H1 (cell line): ENCODE data around the gene SIKE1. TPM values are rescaled to one million over a fixed set of nuclear protein-coding genes. Genes with fewer than 3 reads are reported as not detected.

Experiments
- ZNF274 ChIP-seq: IDR thresholded peaks from 2 replicates; pipeline ENCODE4 v1.7.0; 2012; ENCODE audit warnings: low read length, borderline replicate concordance; ENCODE audit errors: extremely low read depth
- polyA plus RNA-seq, 7 experiments: library from polyadenylated mRNA; depleted of rRNA in 3 of 7; stranded (reverse) in 5 of 7; unstranded in 2 of 7; fragments of >200 nt in 5 of 7; fragments of 200-250 nt in 2 of 7; gene quantifications; 1 replicate in 5 of 7; 2 replicates in 1 of 7; 4 replicates in 1 of 7; pipeline versions ENCODE4 v1.2.1 to v1.2.3, GENCODE V29; 2011 to 2013; ENCODE audit warnings: missing spikeins in 2 of 7, mixed read lengths in 2 of 7
- total RNA-seq: library from RNA; stranded (reverse); fragmentation: NEBNext Ultra II Directional; extraction: Animal tissue kit (Norgen Biotek cat#: 25700); gene quantifications from 2 replicates; pipeline ENCODE4 v1.2.1, GENCODE V29; 2021

SIKE1 gene
- total and polyA plus RNA-seq, 2 of the 8 experiments (the other 6 are each of a cell fraction or from before 2014, with no cell fraction given) = 20.5 to 79.9 TPM

GRCh38 chr1:114746450-114747121 is 33.9 kb downstream of the SIKE1 start (continued):
- no peak for TF ChIP-seq ZNF274
